HG03571 (cell line): Measurements from ENCODE around the gene CDC14C.

Experiments used
- ATAC-seq: cut with Tn5 transposase; IDR thresholded peaks from one replicate; pipeline ENCODE4 v1.9.1; 2021; ENCODE audit not compliant: unreplicated experiment

Gene CDC14C

GRCh38 chr7:48971173-48971572 lies 46.8 kb downstream of the CDC14C start:
- ATAC-seq = no peak

- ATAC-seq = no peak
These were observed 51.9 kb downstream of the CDC14C start for GRCh38 chr7:48976253-48976652.

- ATAC-seq = no peak
These were observed 52.5 kb downstream of the CDC14C start for GRCh38 chr7:48976850-48977249.
